H1 (cell line): ENCODE measurements around the gene KCNJ16. TPM values are rescaled to one million over a fixed set of nuclear protein-coding genes. Genes with fewer than 3 reads are reported as not detected.

Source experiments
- CTCF ChIA-PET: fragments of 300-600 bp; sonication (Branson Sonifier 250); formaldehyde crosslinking; loops from one replicate; lab custom pipeline; 2021; ENCODE audit not compliant: partially characterized antibody; lab: Charles Lee
- POLR2A ChIA-PET: fragments of 300-600 bp; sonication (Branson Sonifier 250); formaldehyde crosslinking; loops from one replicate; lab custom pipeline; 2021; ENCODE audit warnings: inconsistent platforms; ENCODE audit not compliant: partially characterized antibody; lab: Charles Lee
- DNase-seq, 2 experiments: peaks; one replicate each; pipeline versions ENCODE4 v3.0.0 to v3.0.0-alpha.2; 2010 to 2022; ENCODE audit warnings: low spot score in 2 of 2, low read depth in 1 of 2, mixed read lengths in 1 of 2
- FAIRE-seq: peaks from 2 replicates; lab custom pipeline; 2011; peaks lifted over from hg19 to GRCh38; lab: Jason Lieb, UNC
- H2AFZ ChIP-seq: 2 replicates; pipeline ENCODE4 v1.8.1; 2012; ENCODE audit warnings: low read length, inconsistent platforms
- H2AK5ac ChIP-seq: 2 replicates; pipeline ENCODE4 v1.6.1; 2013; ENCODE audit warnings: low read depth, low read length
- H2BK120ac ChIP-seq: replicated peaks from 2 replicates; pipeline ENCODE3; 2013; ENCODE audit warnings: low read depth, low read length, inconsistent platforms
- H2BK12ac ChIP-seq: 2 replicates; pipeline ENCODE4 v1.6.1; 2013; ENCODE audit warnings: low read depth, low read length
- H2BK15ac ChIP-seq: 2 replicates; pipeline ENCODE4 v1.6.1; 2013; ENCODE audit warnings: low read length
- H2BK20ac ChIP-seq: 2 replicates; pipeline ENCODE4 v1.6.1; 2013; ENCODE audit warnings: low read length
- H2BK5ac ChIP-seq: 2 replicates; pipeline ENCODE4 v1.6.1; 2013; ENCODE audit warnings: low read depth, low read length
- H3K14ac ChIP-seq: 2 replicates; pipeline ENCODE4 v1.6.1; 2013; ENCODE audit warnings: inconsistent platforms; ENCODE audit not compliant: insufficient read length
- H3K18ac ChIP-seq: 2 replicates; pipeline ENCODE4 v1.6.1; 2013; ENCODE audit warnings: low read length; ENCODE audit errors: extremely low read depth
- H3K23ac ChIP-seq: 2 replicates; pipeline ENCODE4 v1.6.1; 2013; ENCODE audit warnings: inconsistent platforms; ENCODE audit not compliant: insufficient read length
- H3K23me2 ChIP-seq: 2 replicates; pipeline ENCODE4 v1.6.1; 2013; ENCODE audit warnings: low read depth, low read length
- H3K27ac ChIP-seq: 2 replicates; pipeline ENCODE4 v1.6.1; 2011; ENCODE audit warnings: low read depth, low read length, inconsistent platforms
- H3K27me3 ChIP-seq, 4 experiments: replicated peaks in 1 of 4; 1 replicate in 1 of 4; 2 replicates in 3 of 4; pipeline versions ENCODE4 v1.6.1 to v1.8.1; 2011 to 2013; ENCODE audit warnings: low read length in 3 of 4, mild to moderate bottlenecking in 3 of 4, inconsistent platforms in 2 of 4, mixed read lengths in 2 of 4, moderate library complexity in 1 of 4; ENCODE audit not compliant: control insufficient read depth in 3 of 4, insufficient read depth in 3 of 4; ENCODE audit errors: extremely low read depth in 1 of 4
- H3K36me3 ChIP-seq, 4 experiments: 2 replicates each; pipeline versions ENCODE4 v1.6.1 to v1.8.1; 2011 to 2013; ENCODE audit warnings: mild to moderate bottlenecking in 4 of 4, low read length in 3 of 4, moderate library complexity in 2 of 4, control low read depth in 1 of 4, inconsistent platforms in 1 of 4; ENCODE audit not compliant: insufficient read depth in 4 of 4, control insufficient read depth in 2 of 4
- H3K4ac ChIP-seq: replicated peaks from 2 replicates; pipeline ENCODE3; 2013; ENCODE audit warnings: low read length, low read depth, mixed read lengths, inconsistent platforms; ENCODE audit not compliant: insufficient read length
- H3K4me1 ChIP-seq, 4 experiments: replicated peaks in 1 of 4; 1 replicate in 1 of 4; 2 replicates in 3 of 4; pipeline versions ENCODE4 v1.6.1 to v1.8.1; 2011 to 2013; ENCODE audit warnings: low read length in 3 of 4, inconsistent platforms in 2 of 4, mixed read lengths in 1 of 4; ENCODE audit not compliant: insufficient read depth in 4 of 4, control insufficient read depth in 3 of 4
- H3K4me2 ChIP-seq, 2 experiments: 2 replicates each; pipeline versions ENCODE4 v1.6.1 to v1.8.1; 2011 to 2013; ENCODE audit warnings: low read depth in 2 of 2, low read length in 2 of 2, control low read depth in 1 of 2, inconsistent platforms in 1 of 2, mild to moderate bottlenecking in 1 of 2; ENCODE audit not compliant: insufficient read depth in 1 of 2
- H3K4me3 ChIP-seq, 4 experiments: fragments of 200-600, 300-600 bp in 1 of 4; sonication (generic), shearing (Covaris generic), sonication (Bioruptor Twin) in 1 of 4; 2 replicates each; pipeline versions ENCODE4 v1.5.1 to v1.8.1; 2011 to 2016; ENCODE audit warnings: low read length in 4 of 4, low read depth in 3 of 4, control low read depth in 2 of 4, inconsistent platforms in 2 of 4, mild to moderate bottlenecking in 2 of 4, mixed read lengths in 1 of 4, moderate library complexity in 1 of 4; ENCODE audit not compliant: insufficient read depth in 2 of 4; ENCODE audit errors: extremely low read depth in 1 of 4
- H3K56ac ChIP-seq: replicated peaks from 2 replicates; pipeline ENCODE3; 2013; ENCODE audit warnings: low read depth, mild to moderate bottlenecking, mixed read lengths, low read length, inconsistent platforms; ENCODE audit not compliant: insufficient read length
- H3K79me1 ChIP-seq: 2 replicates; pipeline ENCODE4 v1.6.1; 2013; ENCODE audit warnings: low read depth, low read length, control low read depth
- H3K79me2 ChIP-seq, 2 experiments: 2 replicates each; pipeline versions ENCODE4 v1.6.1 to v1.8.1; 2012 to 2013; ENCODE audit warnings: low read length in 2 of 2, mild to moderate bottlenecking in 2 of 2, inconsistent platforms in 1 of 2; ENCODE audit not compliant: insufficient read depth in 2 of 2, control insufficient read depth in 1 of 2
- H3K9ac ChIP-seq, 4 experiments: replicated peaks in 1 of 4; 1 replicate in 1 of 4; 2 replicates in 3 of 4; pipeline versions ENCODE4 v1.6.1 to v1.8.1; 2011 to 2013; ENCODE audit warnings: low read depth in 3 of 4, low read length in 3 of 4, control low read depth in 2 of 4, mild to moderate bottlenecking in 2 of 4, moderate library complexity in 2 of 4, inconsistent platforms in 1 of 4; ENCODE audit errors: extremely low read depth in 1 of 4
- H3K9me3 ChIP-seq, 2 experiments: 2 replicates each; pipeline versions ENCODE4 v1.6.1 to v1.8.1; 2012 to 2013; ENCODE audit warnings: mild to moderate bottlenecking in 2 of 2, moderate library complexity in 2 of 2, control low read depth in 1 of 2, inconsistent platforms in 1 of 2, low read depth in 1 of 2, low read length in 1 of 2, mixed read lengths in 1 of 2; ENCODE audit not compliant: insufficient read depth in 2 of 2
- H4K20me1 ChIP-seq, 2 experiments: replicated peaks in 1 of 2; 2 replicates each; pipeline versions ENCODE3 to v1.8.1; 2011 to 2013; ENCODE audit warnings: inconsistent platforms in 2 of 2, low read length in 2 of 2, mild to moderate bottlenecking in 1 of 2; ENCODE audit not compliant: insufficient read depth in 2 of 2, control insufficient read depth in 1 of 2
- H4K5ac ChIP-seq: 2 replicates; pipeline ENCODE4 v1.6.1; 2013; ENCODE audit warnings: low read length, low read depth, mixed read lengths, inconsistent platforms; ENCODE audit not compliant: insufficient read length
- H4K8ac ChIP-seq: 2 replicates; pipeline ENCODE4 v1.8.0; 2013; ENCODE audit warnings: mild to moderate bottlenecking, moderate library complexity, low read length, inconsistent platforms; ENCODE audit not compliant: insufficient read depth; ENCODE audit errors: extremely low read depth
- H4K91ac ChIP-seq: replicated peaks from 2 replicates; pipeline ENCODE3; 2013; ENCODE audit warnings: low read length, mixed read lengths, inconsistent platforms; ENCODE audit not compliant: insufficient read length
- KDM5A ChIP-seq: fragments of 200-600 bp; IDR thresholded peaks from 2 replicates; pipeline ENCODE4 v1.7.1; 2012; ENCODE audit warnings: mild to moderate bottlenecking, low read length, inconsistent platforms, mixed read lengths
- MAFK ChIP-seq: IDR thresholded peaks from 2 replicates; pipeline ENCODE4 v1.6.1; 2012; ENCODE audit warnings: low read depth, mild to moderate bottlenecking, improper control_type of control experiment, low read length
- RFX5 ChIP-seq: IDR thresholded peaks from 2 replicates; pipeline ENCODE4 v1.6.1; 2011; ENCODE audit warnings: low read depth, low read length, improper control_type of control experiment, borderline replicate concordance
- SP1 ChIP-seq: IDR thresholded peaks from 2 replicates; pipeline ENCODE4 v1.6.1; 2011; ENCODE audit warnings: low read depth, low read length
- TCF12 ChIP-seq: IDR thresholded peaks from 2 replicates; pipeline ENCODE4 v1.6.1; 2011; ENCODE audit warnings: low read depth, mild to moderate bottlenecking, low read length
- WGBS, 2 experiments: shearing (Covaris generic) in 1 of 2; methylation state at CpG; one replicate each; pipeline versions ENCODE4 v1.1.6 to v1.1.7; 2013 to 2015; ENCODE audit warnings: low lambda C conversion rate in 2 of 2, mixed read lengths in 2 of 2, inconsistent platforms in 1 of 2, low coverage in 1 of 2, missing lambda C conversion rate in 1 of 2; ENCODE audit not compliant: insufficient replicate concordance in 2 of 2, insufficient coverage in 1 of 2, insufficient read length in 1 of 2; ENCODE audit errors: extremely low coverage in 1 of 2, missing lambda C conversion rate in 1 of 2; 5-methylcytosine and 5-hydroxymethylcytosine counted together
- polyA plus RNA-seq, 7 experiments: library from polyadenylated mRNA; depleted of rRNA in 3 of 7; stranded (reverse) in 5 of 7; unstranded in 2 of 7; fragments of >200 nt in 5 of 7; fragments of 200-250 nt in 2 of 7; gene quantifications; 1 replicate in 5 of 7; 2 replicates in 1 of 7; 4 replicates in 1 of 7; pipeline versions ENCODE4 v1.2.1 to v1.2.3, GENCODE V29; 2011 to 2013; ENCODE audit warnings: missing spikeins in 2 of 7, mixed read lengths in 2 of 7
- total RNA-seq: library from RNA; stranded (reverse); fragmentation: NEBNext Ultra II Directional; extraction: Animal tissue kit (Norgen Biotek cat#: 25700); gene quantifications from 2 replicates; pipeline ENCODE4 v1.2.1, GENCODE V29; 2021

KCNJ16 gene
- total and polyA plus RNA-seq, 2 of the 8 experiments (the other 6 are each of a cell fraction or from before 2014, with no cell fraction given), result not detected

DNA sequence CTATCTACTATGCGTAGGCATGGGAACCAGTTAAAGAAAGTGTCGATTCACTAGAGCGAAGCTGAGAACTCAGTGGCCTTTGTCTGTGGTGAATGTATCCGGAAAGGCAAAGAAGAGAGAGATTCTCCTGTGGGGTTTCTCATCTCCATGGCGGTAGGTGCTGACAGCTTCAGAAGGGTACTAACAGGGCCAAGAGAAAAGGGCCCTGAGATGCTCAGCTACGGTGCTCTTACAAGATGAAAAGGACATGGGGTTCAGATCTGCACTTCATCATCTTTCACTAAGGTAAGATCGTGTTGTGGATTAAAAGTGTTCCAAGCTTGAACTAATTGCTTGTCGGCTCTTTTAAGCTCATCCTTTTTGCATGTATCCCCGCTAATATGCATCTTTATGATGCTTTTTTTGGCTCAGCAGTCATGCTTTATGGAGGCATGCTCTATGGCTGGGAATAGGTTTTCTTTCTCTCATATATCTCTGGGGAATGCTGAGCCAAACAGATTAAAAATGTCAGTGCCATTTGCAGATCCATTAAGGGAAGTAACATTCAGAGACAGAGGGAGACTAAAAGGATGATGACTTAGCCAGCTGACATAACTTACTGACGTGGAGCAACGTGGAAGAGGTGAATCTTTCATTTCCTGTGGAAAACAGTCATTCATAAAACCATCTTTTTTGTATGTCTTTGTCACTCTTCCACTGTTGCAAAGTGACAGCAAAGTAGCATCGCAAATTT lies 29.9 kb downstream of the KCNJ16 start:
- Histone ChIP-seq H3K23ac (no peak overlapping the region), H4K20me1 (no peaks in the 10 kb centered on the region), H2BK20ac (no peak overlapping the region), H3K36me3 (no peaks in the 10 kb centered on the region), H4K91ac (no peak overlapping the region), H3K4ac (no peak overlapping the region), H3K9ac (no peak overlapping the region), H4K5ac (no peak overlapping the region), H2AK5ac (no peak overlapping the region), H2BK15ac (no peak overlapping the region), H3K14ac (no peak overlapping the region), H3K79me2 (no peaks in the 10 kb centered on the region), H3K4me1 (no peaks in the 10 kb centered on the region), H3K23me2 (no peaks in the 10 kb centered on the region), H4K8ac (no peak overlapping the region), H2AFZ (no peak overlapping the region), H3K4me3 (no peak overlapping the region), H3K4me2 (no peak overlapping the region), H3K18ac (no peak overlapping the region), H2BK12ac (no peak overlapping the region), H3K9me3 (no peaks in the 10 kb centered on the region), H3K27me3 (no peaks in the 10 kb centered on the region), H2BK120ac (no peak overlapping the region), H3K56ac (no peak overlapping the region), H2BK5ac (no peak overlapping the region), H3K79me1 (no peaks in the 10 kb centered on the region), H3K27ac (no peak overlapping the region)
- DNase-seq (no peak), FAIRE-seq (no peak)
- ChIA-PET CTCF (no interaction called here), POLR2A (interaction anchor here (0.7 kb wide), 1 partner anchor 599 kb away, joined by 3 read pairs; no protein-coding TSS in a partner anchor)
- 88% methylated on average over 12 of the region's 12 CpGs; no CpG with 5 or more reads in 1 of the 2 experiments for WGBS, 2 experiments
- no peak for TF ChIP-seq RFX5
- TF ChIP-seq KDM5A, result no peak
- no peak for TF ChIP-seq TCF12
- TF ChIP-seq MAFK, result no peak
- no peak for TF ChIP-seq SP1
